ENCODE results near the gene ASB4.
"Not testable (repeated sequence)": the region's sequence is repeated elsewhere in the genome, so short reads cannot be mapped to it uniquely, and the experiment has no call there.

ASB4 gene, protein sequence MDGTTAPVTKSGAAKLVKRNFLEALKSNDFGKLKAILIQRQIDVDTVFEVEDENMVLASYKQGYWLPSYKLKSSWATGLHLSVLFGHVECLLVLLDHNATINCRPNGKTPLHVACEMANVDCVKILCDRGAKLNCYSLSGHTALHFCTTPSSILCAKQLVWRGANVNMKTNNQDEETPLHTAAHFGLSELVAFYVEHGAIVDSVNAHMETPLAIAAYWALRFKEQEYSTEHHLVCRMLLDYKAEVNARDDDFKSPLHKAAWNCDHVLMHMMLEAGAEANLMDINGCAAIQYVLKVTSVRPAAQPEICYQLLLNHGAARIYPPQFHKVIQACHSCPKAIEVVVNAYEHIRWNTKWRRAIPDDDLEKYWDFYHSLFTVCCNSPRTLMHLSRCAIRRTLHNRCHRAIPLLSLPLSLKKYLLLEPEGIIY

DNA sequence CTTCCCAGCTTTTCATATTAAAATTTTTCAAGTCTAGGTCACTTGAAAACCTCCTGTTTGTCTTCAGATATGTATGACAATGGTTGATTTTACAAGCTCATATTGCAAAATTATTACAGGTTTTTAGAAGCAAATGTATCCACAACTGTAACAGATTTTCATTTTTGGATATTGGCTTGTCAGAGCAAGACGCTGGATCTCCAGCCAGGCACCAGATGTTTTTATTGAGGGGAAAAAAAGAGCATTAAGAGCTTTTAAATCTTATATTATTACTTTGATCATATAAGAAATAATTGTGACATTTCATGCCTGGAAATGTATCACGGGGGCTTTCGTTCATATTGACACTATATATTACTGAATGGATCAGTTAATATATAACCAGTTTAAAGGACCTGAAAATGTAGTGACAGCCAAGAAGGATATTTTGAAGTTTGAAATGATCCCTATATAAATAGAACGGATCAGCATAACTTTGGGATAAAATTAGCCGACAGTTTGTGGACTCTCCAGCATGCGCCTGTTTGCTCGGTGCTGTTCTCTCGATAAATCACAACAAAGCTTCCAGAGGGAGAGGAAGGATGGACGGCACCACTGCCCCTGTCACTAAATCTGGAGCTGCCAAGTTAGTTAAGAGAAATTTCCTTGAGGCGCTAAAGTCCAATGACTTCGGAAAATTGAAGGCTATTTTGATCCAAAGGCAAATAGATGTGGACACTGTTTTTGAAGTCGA, at the start of gene ASB4:
ASB4 (plus strand) TSS at position 553 of the 733 bp plus-strand sequence; CDS start at position 582, 29 bp downstream.
- no peak for DNase-seq

DNA sequence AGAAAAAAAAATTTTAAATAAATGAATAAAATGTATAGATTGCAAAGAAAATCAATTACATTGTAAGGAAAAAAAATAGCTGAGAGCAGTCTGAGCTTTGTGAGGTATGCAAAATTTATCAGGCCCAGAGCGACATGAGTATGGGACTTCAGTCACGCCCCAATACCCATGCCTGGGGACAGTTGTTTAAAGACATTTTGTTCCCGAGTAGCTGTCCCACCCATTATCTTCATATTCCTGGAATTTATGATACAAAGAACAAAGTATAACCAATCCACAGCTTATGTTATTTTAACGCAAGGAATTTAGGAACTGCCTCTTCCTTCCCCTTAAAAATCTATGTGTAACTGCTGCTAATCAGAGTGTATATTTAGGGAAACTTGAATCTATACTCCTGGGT, 49.3 kb upstream of the ASB4 start:
- no peak for DNase-seq

DNA sequence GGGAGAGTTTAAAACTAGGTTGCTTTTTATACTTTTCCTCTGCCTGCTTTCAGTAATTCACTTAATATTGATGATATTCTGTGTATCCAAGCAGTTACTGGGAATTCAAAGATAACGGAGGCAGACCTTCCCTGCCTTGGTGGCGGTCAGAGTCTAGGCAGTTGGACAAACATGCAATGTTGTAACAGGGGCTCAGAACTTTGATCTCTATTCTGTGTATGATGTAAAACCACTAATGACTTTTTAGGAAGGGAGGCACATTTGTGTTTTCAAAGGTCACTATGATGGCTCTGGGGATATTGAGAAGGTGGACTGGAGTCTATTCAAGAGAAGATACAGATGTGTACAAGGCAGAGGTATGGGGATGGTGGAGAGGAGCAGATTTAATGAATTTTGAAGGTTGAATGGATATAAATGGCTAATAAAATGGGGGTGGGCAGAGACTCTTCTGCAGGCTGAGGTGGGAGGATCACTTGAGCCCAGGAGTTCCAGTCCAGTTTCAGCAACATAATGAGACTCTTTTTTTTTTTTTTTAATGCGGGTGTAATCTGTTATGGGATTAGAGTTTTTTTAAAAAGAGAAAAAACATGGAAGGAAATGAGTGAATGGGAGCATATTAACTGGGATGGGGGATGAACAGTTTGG, 45.2 kb upstream of the ASB4 start:
- no peak for DNase-seq

DNA sequence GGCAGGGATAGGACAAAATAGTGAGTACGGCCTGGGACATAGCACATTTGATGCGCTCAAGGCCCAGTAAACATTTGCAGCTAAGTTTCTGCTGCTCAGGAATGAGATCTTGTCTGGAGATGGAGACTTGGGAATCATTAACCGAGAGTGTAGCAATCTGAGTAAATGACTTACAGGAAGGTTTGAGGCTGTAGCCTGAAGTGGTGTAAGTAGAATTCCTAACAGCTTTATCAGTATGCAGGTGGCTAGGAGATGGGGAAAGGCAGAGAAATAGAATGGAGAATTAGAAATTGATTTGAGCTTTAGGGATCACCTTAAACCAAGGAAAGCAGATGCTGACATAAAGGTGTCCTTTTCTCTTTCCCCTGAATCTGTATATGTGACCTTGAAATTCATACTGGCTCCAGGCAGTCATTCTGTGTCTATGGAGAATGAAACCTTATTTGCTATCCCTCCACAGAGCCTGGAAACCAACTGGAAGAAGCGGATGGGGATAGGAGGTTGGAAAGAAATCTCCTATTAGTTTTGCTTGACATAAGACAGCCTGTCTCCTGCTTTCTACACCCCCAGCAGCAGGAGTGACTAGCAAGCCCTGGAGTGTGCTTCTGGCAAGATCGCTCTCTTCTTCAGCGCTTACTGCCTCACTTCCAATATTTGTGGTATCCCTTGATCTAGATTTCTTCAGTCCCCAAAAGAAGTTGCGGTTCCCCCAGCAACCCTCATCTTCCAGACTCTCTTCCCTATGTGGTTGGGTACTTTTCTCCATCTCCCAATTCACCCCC, 44.5 kb upstream of the ASB4 start:
- DNase-seq, result no peak

DNA sequence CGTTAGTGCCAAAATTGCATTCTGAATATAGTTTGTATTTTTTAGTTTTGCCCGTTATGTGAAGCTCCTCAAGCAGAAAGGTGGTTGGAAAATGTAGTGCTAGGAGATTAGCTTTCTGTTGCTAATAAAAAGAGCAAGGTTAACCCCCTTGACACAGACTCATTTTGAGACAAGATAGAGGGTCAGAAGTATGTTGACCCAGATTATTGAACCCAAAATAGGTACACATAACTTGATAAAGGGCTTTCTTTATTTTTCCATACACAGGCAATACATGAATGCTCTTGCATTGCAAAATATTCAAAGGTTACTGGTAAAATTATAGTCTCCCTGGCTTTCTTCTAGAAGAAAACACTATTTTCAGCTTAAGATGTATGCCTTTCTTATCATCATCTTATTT, 40.9 kb upstream of the ASB4 start:
- no peak for DNase-seq

DNA sequence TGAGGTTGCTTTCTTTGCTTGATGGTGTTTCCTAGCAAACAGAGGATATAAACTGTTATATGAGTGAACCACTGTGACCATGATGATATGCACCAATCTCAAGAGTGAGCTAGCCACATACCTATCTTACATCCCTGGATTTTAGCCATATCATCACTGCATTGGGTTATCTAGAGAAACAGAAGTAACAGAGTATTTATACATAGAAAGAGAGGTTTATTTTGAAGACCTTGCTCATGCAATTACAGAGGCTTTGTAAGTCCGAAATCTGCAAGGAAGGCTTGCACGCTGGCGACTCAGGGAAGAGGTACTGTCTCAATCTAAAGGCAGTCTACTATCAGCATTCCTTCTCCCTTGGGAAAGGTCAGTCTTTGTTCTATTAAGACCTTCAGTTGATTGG, 39.1 kb upstream of the ASB4 start:
- DNase-seq, result no peak

DNA sequence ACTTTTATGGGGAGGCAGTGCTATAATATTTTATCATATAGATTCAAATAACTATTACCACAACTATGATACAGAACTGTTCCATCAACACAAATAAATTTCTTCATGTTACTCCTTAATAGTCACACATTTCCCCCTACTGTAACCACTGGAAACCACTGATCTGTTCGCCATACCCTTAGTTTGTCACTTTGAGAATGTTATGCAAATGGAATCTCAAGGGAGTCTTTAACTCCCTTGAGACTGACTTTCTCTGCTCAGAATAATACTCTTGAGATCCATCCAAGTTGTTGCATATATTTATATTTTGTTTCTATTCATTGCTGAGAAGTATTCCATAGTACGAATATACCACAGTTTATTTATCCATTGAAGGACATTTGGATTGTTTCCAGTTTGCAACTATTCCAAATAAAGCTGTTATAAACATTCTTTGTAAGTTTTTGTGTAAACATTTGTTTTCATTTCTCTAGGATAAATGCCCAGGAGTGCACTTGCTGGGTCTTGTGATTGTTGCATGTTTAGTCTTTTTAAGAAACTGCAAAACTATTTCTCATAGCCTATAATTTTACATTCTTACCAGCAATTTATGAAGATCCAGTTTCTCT, 31.2 kb upstream of the ASB4 start:
- DNase-seq, result no peak

DNA sequence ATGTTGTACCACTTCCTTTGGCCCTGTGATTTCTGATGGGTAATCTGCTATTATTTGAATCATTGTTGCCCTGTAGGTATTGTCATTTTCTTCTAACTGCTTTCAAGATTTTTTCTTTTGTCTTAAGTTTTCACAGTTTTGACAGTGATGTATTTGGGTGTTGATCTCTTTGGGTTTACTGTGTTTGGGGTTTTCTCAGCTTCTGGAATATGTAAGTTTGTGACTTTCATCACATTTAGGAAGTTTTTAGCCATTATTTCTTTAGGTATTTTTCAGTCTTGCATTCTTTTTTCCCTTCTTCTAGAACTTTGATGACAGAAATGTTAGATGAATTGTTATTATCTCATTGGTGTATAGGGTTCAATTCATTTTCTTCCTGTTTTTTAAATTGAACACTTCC, 27.8 kb upstream of the ASB4 start:
- DNase-seq, result no peak

- not testable (repeated sequence) for DNase-seq
Measured at GRCh38 chr7:95460653-95461052, 25.1 kb upstream of the ASB4 start.

GRCh38 chr7:95467912-95468607, 17.7 kb upstream of the ASB4 start:
- no peak for DNase-seq

- DNase-seq, result no peak
Measured at GRCh38 chr7:95469187-95469586, 16.6 kb upstream of the ASB4 start.

GRCh38 chr7:95469848-95470247, 15.9 kb upstream of the ASB4 start:
- peak; percentile 92 for DNase-seq

- DNase-seq, result peak; percentile 77
Measured at GRCh38 chr7:95470452-95470851, 15.3 kb upstream of the ASB4 start.

DNA sequence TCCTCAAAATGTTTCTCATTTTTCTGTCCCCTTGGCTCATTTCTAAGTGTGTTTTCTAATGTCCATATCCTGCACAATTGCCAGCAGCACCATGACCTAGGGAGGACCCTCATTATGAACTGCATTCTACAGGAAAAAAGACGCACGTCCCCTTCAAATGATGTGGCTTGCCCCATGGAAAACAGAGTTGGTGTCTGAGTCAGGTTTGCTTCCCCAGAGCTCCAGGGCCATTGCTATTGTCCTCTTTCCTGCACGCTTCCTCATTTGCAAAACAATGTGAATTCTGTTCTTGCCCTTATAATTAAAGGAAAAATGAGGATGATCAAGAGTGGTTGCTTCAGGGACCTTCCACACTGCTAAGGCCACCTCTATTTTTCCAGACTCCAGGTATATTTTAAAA, 14.7 kb upstream of the ASB4 start:
- DNase-seq, result no peak

DNA sequence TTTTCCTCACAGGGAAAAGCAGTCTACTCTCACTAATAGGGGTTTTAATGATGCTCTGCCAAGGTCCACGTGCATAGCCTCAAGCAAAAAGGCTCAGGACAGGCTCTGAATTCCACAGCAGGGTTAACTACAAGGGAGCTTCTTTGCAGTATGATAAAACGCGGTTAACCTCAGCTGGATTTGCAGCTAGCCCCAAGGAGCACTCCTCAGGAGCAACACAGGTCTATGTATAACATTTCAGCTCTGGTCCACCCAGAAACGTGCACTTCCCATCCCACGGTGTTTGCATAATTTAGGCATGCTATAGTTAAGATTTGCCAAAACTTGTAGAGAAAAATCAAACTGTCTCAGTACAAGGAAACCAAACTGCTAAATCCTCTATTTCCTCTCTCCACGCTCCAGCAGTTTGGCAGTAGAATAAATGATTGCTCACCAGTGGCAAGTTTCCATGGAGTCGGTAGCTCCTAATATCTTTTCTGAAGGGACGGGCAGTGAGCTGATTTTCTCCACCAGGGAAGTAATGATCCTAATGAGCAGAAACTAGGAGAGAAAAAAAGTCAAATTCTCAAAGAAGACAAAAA, 13.1 kb upstream of the ASB4 start:
- DNase-seq, result no peak

GRCh38 chr7:95473276-95473985, 12.3 kb upstream of the ASB4 start:
- peak; percentile 85 for DNase-seq

GRCh38 chr7:95476072-95476847, 9.5 kb upstream of the ASB4 start:
- peak; percentile 55 for DNase-seq

GRCh38 chr7:95476904-95477594, 8.7 kb upstream of the ASB4 start:
- DNase-seq, result peak; percentile 86

Data from NCI-H748 treated with DMSO at 0.1 percent for 48 hours (cell line).